Measurements from ENCODE around the gene DNASE2B.

- TF ChIP-seq CTCF (IDR thresholded peaks at IDR 0.05 in 8 of 11, conservative IDR thresholded peaks at IDR 0.05 in 3 of 11) (no peak), POLR2AphosphoS5 (IDR thresholded peaks at IDR 0.05) (no peak)
Observed at GRCh38 chr1:84402501-84402900, 4.2 kb downstream of the DNASE2B start.
